ENCODE measurements around the gene ZNF84. TPM values are rescaled to one million over a fixed set of nuclear protein-coding genes. Genes with fewer than 3 reads are reported as not detected.

ZNF84 gene
- total RNA-seq, 1 donor from 2014 or later = 68.5 TPM

DNA sequence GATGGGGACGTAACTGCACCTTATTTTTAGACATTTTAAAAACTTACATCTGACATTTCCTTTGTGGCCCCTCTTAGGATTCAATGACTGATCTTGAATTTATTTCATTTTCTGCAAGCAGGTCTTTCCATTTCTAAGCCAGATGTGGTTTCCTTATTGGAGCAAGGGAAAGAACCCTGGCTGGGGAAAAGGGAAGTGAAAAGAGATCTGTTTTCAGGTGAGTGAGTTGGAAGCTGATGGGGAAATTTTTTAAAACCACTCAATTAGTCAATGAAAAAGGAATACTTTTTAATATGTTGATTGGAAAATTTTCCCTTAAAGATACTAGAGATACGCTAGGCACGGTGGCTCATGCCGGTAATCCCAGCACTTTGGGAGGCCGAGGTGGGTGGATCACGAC lies 46.0 kb downstream of the ZNF84 start:
- H3K9me3 Mint-ChIP-seq = peaks cover 22% of the 10 kb centered on the region
- no peak overlapping the region for H3K4me3 Mint-ChIP-seq
- peaks cover 60% of the 10 kb centered on the region for H3K36me3 Mint-ChIP-seq
- H3K27ac Mint-ChIP-seq = no peak overlapping the region
- TF ChIP-seq, protein P1, sequence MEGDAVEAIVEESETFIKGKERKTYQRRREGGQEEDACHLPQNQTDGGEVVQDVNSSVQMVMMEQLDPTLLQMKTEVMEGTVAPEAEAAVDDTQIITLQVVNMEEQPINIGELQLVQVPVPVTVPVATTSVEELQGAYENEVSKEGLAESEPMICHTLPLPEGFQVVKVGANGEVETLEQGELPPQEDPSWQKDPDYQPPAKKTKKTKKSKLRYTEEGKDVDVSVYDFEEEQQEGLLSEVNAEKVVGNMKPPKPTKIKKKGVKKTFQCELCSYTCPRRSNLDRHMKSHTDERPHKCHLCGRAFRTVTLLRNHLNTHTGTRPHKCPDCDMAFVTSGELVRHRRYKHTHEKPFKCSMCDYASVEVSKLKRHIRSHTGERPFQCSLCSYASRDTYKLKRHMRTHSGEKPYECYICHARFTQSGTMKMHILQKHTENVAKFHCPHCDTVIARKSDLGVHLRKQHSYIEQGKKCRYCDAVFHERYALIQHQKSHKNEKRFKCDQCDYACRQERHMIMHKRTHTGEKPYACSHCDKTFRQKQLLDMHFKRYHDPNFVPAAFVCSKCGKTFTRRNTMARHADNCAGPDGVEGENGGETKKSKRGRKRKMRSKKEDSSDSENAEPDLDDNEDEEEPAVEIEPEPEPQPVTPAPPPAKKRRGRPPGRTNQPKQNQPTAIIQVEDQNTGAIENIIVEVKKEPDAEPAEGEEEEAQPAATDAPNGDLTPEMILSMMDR (conservative IDR thresholded peaks at IDR 0.05) = no peak
- no peaks in the 10 kb centered on the region for H3K4me1 Mint-ChIP-seq (ENCODE audit: unreplicated experiment)
- no peak for DNase-seq (ENCODE audit: extremely low spot score, unreplicated experiment)
- H3K27me3 Mint-ChIP-seq = no peaks in the 10 kb centered on the region

DNA sequence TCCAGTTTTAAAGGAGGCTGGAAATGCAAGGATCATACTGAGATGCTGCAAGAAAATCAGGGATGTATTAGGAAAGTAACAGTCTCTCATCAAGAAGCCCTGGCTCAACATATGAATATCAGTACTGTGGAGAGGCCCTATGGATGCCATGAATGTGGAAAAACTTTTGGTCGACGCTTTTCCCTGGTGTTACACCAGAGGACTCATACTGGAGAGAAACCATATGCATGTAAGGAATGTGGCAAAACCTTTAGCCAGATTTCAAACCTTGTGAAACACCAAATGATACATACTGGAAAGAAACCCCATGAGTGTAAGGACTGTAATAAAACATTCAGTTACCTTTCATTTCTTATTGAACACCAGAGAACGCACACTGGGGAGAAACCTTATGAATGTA lies 68.3 kb downstream of the ZNF84 start:
- Mint-ChIP-seq H3K9me3 (peaks cover 33% of the 10 kb centered on the region), H3K27me3 (no peaks in the 10 kb centered on the region), H3K4me3 (no peak overlapping the region), H3K4me1 (ENCODE audit: unreplicated experiment) (no peaks in the 10 kb centered on the region), H3K36me3 (peaks cover 89% of the 10 kb centered on the region), H3K27ac (no peak overlapping the region)
- TF ChIP-seq, protein P1 (conservative IDR thresholded peaks at IDR 0.05) = no peak
- no peak for DNase-seq (ENCODE audit: extremely low spot score, unreplicated experiment)

DNA sequence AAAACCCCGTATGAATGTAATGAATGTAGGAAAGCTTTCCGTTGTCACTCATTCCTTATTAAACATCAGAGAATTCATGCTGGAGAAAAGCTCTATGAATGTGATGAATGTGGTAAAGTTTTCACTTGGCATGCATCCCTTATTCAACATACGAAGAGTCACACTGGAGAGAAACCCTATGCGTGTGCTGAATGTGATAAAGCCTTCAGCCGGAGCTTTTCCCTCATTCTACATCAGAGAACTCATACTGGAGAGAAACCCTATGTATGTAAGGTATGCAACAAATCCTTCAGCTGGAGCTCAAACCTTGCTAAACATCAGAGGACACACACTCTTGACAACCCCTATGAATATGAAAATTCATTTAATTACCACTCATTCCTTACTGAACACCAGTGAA lies 68.9 kb downstream of the ZNF84 start:
- Mint-ChIP-seq H3K36me3 (peaks cover 85% of the 10 kb centered on the region), H3K27ac (no peak overlapping the region), H3K27me3 (no peaks in the 10 kb centered on the region), H3K4me1 (ENCODE audit: unreplicated experiment) (no peaks in the 10 kb centered on the region), H3K4me3 (no peak overlapping the region), H3K9me3 (peaks cover 29% of the 10 kb centered on the region)
- TF ChIP-seq, protein P1 (conservative IDR thresholded peaks at IDR 0.05) = no peak
- no peak for DNase-seq (ENCODE audit: extremely low spot score, unreplicated experiment)

DNA sequence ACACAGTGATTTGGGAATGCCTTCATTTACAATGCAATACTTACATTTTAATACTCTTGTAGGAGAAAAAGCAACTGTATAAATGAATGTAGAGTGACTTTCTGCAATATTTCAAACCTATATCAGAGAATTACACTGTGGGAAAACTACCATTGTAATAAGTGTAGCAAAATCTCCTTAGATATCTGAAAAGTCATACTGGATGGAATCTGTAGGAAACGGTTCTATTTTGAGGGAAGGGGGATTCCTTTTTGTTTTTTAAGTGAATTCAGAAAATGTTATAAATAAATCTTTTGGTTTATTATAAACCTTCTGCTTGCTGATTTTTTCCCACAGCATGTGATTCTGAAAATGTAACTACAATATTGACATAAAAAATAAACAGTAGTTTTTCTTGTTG lies 69.8 kb downstream of the ZNF84 start:
- no peaks in the 10 kb centered on the region for H3K4me1 Mint-ChIP-seq (ENCODE audit: unreplicated experiment)
- H3K36me3 Mint-ChIP-seq = peaks cover 80% of the 10 kb centered on the region
- no peak overlapping the region for H3K27ac Mint-ChIP-seq
- DNase-seq (ENCODE audit: extremely low spot score, unreplicated experiment) = no peak
- H3K9me3 Mint-ChIP-seq = peaks cover 23% of the 10 kb centered on the region
- TF ChIP-seq, protein P1 (conservative IDR thresholded peaks at IDR 0.05) = no peak
- no peak overlapping the region for H3K4me3 Mint-ChIP-seq
- H3K27me3 Mint-ChIP-seq = no peaks in the 10 kb centered on the region

DNA sequence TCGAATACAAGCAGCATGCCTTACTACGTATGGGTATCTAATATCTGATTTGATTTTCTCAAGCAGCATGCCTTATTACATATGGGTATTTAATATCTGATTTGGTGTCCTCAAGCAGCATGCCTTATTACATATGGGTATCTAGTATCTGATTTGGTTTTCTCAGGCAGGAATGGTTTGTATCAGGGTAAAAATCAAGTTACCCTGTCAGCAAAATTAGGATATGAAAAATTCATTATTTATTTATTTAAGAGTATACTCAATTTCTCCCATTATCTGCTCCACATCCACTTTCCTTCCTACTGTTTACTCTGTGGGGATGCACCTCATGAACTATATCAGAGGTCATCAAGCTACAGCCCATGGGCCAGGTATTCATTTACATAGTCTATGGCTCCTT lies 70.8 kb downstream of the ZNF84 start:
- Mint-ChIP-seq H3K36me3 (peaks cover 77% of the 10 kb centered on the region), H3K27ac (no peak overlapping the region), H3K27me3 (no peaks in the 10 kb centered on the region), H3K4me1 (ENCODE audit: unreplicated experiment) (no peaks in the 10 kb centered on the region), H3K9me3 (peaks cover 23% of the 10 kb centered on the region), H3K4me3 (no peak overlapping the region)
- TF ChIP-seq, protein P1 (conservative IDR thresholded peaks at IDR 0.05) = no peak
- no peak for DNase-seq (ENCODE audit: extremely low spot score, unreplicated experiment)

Other genes with a start within 250 kb of the ZNF84 start
- 62.0 and 81.5 TPM in 2 replicates for gene GOLGA3, start 208.6 kb upstream of the ZNF84 start, total RNA-seq (ENCODE audit: low replicate concordance)
- 37.1 and 43.7 TPM in 2 replicates for gene CHFR, start 149.9 kb upstream of the ZNF84 start, total RNA-seq (ENCODE audit: low replicate concordance)
- gene ZNF605, start 81.2 kb upstream of the ZNF84 start, total RNA-seq (ENCODE audit: low replicate concordance) = 18.3 and 20.6 TPM in 2 replicates
- gene ZNF26, start 51.1 kb upstream of the ZNF84 start, total RNA-seq (ENCODE audit: low replicate concordance) = 12.3 and 12.5 TPM in 2 replicates
- 20.0 and 20.7 TPM in 2 replicates for gene ZNF140, start 43.4 kb downstream of the ZNF84 start, total RNA-seq (ENCODE audit: low replicate concordance)
- 2.0 and 4.2 TPM in 2 replicates for gene ZNF891, start 92.8 kb downstream of the ZNF84 start, total RNA-seq (ENCODE audit: low replicate concordance)
- 11.9 and 19.4 TPM in 2 replicates for gene ZNF10, start 93.1 kb downstream of the ZNF84 start, total RNA-seq (ENCODE audit: low replicate concordance)
- gene ZNF268, start 144.0 kb downstream of the ZNF84 start, total RNA-seq (ENCODE audit: low replicate concordance) = 27.6 and 32.4 TPM in 2 replicates
- gene ANHX, start 198.4 kb downstream of the ZNF84 start, total RNA-seq (ENCODE audit: low replicate concordance) = not detected in 2 replicates